Neuron (in vitro differentiated cells): ENCODE measurements around the gene TMEM231.
"Not testable (repeated sequence)": the region's sequence is repeated elsewhere in the genome, so short reads cannot be mapped to it uniquely, and the experiment has no call there.

Source experiments
- H2AFZ ChIP-seq: one replicate; pipeline ENCODE4 v1.6.1; 2013; ENCODE audit warnings: low read depth, mild to moderate bottlenecking, inconsistent platforms, low read length, moderate library complexity
- H3K27me3 ChIP-seq: one replicate; pipeline ENCODE4 v1.6.1; 2013; ENCODE audit warnings: low read length; ENCODE audit not compliant: insufficient read depth
- H3K36me3 ChIP-seq: one replicate; pipeline ENCODE4 v1.6.1; 2013; ENCODE audit warnings: low read length; ENCODE audit not compliant: insufficient read depth
- H3K4me1 ChIP-seq: one replicate; pipeline ENCODE4 v1.6.1; 2013; ENCODE audit warnings: low read length; ENCODE audit not compliant: insufficient read depth
- H3K4me3 ChIP-seq: 2 replicates; pipeline ENCODE4 v1.5.1; 2013; ENCODE audit warnings: mild to moderate bottlenecking, low read length, moderate library complexity
- H3K9me3 ChIP-seq: one replicate; pipeline ENCODE4 v1.6.1; 2013; ENCODE audit warnings: low read length

TMEM231 gene

DNA sequence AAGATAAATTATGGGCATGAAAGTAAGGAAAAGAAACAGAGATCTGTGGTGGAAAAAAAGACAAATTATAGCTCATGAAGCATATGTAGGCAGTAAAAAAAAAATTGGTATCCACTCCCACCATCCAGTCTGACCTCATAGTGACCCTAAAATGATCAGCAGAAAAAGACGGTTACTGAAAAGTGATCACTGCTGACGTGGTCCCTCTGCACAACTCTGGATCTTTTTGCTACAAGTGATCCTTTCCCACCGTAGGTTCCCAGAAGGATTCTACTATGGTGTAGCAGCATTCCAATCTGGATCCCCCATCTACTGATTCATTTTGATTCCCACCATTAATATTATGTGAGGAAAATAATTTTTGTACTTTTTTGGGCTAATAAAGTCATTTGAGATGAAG, 49.9 kb downstream of the TMEM231 start:
- Histone ChIP-seq H3K36me3 (no peaks in the 10 kb centered on the region), H3K4me3 (no peak overlapping the region), H3K9me3 (no peaks in the 10 kb centered on the region), H2AFZ (no peak overlapping the region), H3K4me1 (peaks cover 5% of the 10 kb centered on the region), H3K27me3 (no peaks in the 10 kb centered on the region)

DNA sequence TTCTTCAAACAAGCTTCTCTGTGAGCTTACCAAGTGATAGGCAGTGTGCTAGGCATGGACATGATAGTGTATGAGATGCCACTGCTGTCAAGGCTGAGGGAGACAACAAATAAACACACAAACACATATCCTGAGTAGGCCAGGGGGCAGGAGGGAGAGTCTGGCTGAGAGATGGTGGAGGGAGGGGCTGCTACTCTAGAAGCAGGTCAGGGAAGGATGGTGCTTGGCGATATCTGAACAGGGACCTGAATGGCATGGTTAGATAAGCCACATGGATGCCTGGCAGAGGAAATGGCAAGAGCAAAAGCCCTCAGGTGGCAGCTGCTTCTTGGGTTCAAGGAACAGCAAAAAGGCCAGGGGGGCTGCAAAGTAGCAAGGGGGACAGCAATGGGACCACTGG, 52.3 kb downstream of the TMEM231 start:
- Histone ChIP-seq H3K9me3 (no peaks in the 10 kb centered on the region), H3K4me1 (peaks cover 5% of the 10 kb centered on the region), H3K36me3 (no peaks in the 10 kb centered on the region), H2AFZ (no peak overlapping the region), H3K4me3 (no peak overlapping the region), H3K27me3 (no peaks in the 10 kb centered on the region)

DNA sequence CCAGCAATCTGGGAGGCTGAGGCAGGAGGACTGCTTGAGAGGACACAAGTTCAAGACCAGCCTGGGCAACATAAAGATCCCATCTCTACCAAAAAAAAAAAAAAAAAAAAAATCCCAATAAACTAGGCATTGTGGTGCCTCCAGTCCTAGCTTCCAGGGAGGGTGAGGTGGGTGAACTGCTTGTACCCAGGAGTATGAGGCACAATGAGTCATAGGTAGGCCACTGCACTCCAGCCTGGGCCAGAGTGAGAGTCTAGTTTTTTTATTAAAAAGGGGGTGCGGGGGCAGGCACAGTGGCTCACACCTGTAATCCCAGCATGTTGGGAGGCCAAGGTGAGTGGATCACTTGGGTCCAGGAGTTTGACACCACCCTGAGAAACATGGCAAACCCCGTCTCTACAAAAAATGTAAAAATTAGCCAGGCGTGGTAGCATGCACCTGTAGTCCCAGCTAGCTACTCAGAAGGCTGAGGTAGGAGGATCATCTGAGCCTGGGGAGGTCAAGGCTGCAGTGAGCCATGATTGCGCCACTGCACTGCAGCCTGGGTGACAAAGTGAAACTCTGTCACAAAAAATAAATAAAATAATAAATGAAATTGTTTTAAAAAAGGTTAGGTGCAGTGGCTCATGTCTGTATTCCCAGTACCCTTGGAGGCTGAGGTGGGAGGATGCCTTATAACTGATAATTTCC, 53.0 kb downstream of the TMEM231 start:
- peaks cover 5% of the 10 kb centered on the region for H3K4me1 ChIP-seq
- no peak overlapping the region for H3K4me3 ChIP-seq

DNA sequence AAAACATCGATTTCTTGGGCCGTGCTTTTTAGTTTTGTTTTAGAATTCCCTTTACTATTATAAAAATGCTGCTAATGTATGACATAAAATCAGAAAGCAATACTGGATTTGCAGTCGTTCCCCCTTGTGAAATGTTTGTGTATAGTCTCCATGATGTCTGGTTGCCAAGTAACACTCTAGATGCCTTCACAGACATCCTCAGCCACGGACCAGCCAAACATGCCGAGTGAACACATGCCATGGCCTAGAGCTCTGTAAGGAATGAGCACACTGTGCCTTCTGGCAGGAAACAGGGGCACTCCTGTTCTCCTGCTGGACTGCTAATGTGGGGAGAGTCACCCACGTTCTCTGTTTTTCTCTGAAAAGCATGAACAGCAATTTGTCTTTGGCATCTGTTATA, 54.2 kb downstream of the TMEM231 start:
- H3K36me3 ChIP-seq, H3K4me1 ChIP-seq, H3K27me3 ChIP-seq, H3K9me3 ChIP-seq, H3K4me3 ChIP-seq, H2AFZ ChIP-seq: not testable (repeated sequence)

More for the DNA sequence above, 53.0 kb downstream of the TMEM231 start:
- Histone ChIP-seq H3K36me3 (no peaks in the 10 kb centered on the region), H3K9me3 (no peaks in the 10 kb centered on the region), H2AFZ (no peak overlapping the region), H3K27me3 (no peaks in the 10 kb centered on the region)

DNA sequence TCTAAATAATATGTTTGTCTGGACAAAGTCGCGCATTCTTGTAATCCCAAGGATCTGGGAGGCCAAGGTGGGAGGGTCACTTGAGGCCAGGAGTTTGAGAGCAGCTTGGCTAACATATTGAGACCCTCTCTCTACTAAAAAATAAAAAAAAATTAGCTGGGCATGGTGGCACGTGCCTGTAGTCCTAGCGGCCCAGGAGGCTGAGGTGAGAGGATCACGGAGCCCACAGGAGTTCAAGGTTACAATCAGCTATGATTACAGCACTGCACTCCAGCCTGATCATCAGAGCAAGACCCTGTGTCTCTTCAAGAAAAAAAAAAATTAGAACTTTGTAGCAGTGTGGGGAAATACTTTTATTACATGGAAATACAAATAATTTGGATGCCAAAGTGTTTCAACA, 54.7 kb downstream of the TMEM231 start:
- Histone ChIP-seq H2AFZ (no peak overlapping the region), H3K9me3 (no peaks in the 10 kb centered on the region), H3K27me3 (no peaks in the 10 kb centered on the region), H3K4me3 (no peak overlapping the region), H3K4me1 (peaks cover 5% of the 10 kb centered on the region), H3K36me3 (no peaks in the 10 kb centered on the region)

DNA sequence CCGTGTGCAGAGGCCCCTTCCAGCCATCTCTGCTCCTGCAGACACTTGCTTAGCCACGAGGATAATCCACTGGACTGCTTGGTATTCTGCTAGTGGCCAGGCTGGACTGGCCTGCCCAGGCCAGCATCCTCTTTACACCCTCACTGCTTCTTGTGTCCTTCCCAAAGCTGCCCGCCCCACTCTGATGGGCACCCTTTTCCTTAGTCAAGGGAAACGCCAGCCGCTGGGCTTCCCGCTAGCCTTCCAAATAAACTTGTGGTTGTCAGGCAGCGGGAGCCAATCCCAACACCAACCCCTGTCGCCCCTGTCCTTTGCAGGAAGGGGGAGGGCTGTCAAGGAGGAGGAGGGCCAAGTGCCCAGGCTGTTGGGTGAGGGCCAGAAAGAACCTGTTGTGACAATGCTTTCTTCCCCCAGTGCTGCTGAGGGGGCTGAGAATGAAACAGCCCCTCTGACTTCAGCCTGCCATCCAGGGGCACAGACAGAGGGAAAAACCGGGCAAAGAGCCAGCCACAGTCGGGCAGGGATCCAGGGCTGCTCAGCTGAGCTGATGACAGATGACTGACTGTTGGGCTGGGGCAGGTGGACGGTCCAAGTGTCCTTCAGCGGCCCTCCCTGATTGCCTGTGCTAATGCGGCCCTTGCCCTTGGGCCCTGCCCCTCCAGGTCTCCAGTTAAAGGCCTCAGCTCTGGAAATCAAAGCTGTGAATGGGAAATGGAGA, 57.3 kb downstream of the TMEM231 start:
- H2AFZ ChIP-seq, H3K9me3 ChIP-seq, H3K4me3 ChIP-seq, H3K4me1 ChIP-seq, H3K36me3 ChIP-seq: not testable (repeated sequence)
- H3K27me3 ChIP-seq: peaks cover 18% of the 10 kb centered on the region

DNA sequence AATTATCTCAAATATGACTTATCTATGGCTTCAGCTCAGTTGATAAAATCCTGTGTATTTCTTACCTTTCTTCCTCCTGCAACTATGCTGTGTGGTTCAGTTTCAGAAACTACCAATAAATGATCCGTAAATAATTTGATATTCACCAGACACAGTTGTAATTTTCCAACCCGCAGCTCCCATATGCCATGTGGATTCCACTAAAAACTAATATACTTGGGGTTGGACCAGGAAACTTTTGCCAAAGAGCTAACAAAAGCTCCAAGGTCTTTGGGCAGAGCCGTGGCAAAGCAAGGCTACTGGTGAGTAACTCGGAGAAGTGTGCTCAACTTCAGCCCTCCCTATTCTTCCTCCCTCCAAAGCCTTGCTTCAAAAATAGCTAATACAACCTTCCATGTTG, 58.5 kb downstream of the TMEM231 start:
- no peaks in the 10 kb centered on the region for H3K9me3 ChIP-seq
- H3K27me3 ChIP-seq: peaks cover 18% of the 10 kb centered on the region
- H2AFZ ChIP-seq: no peak overlapping the region
- H3K4me1 ChIP-seq: peaks cover 9% of the 10 kb centered on the region
- no peaks in the 10 kb centered on the region for H3K36me3 ChIP-seq
- H3K4me3 ChIP-seq: no peak overlapping the region

DNA sequence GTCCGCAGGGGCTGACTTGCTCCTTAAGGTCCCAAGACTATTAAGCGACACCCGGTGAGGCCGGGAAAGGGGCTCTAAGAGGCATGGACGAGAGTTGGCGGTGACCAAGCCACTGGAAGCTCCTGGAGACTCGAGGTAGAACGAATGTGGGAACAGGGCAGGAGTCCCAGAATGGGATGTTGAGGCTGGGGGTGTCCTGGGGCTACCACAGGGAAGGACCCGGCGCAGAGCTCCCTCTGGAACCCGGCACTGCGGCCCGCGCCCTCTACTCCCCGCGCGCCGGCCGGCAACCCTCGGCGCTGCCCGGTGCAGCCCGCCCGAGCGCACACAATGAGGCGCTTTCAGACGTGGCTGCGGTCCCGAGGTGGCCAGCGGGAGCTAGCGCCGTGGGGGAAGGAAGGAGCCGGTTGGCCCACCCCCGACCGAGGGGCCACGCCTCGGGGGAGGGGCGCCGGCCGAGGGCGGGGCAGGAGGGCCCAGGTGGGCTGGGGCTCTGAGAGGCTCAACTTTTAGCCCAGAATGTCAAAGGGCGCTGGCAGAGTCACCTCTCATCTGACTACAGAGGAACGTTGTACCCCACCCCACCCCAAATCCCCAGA, 60.9 kb downstream of the TMEM231 start, which contains the start of gene CHST6:
CHST6 (minus strand) TSS at position 366 of the 599 bp plus-strand sequence. CDS start 15,613 bp downstream, outside the sequence.
- no peaks in the 10 kb centered on the region for H3K36me3 ChIP-seq
- H2AFZ ChIP-seq: peak within 1 kb of the TSS; percentile 60
- H3K4me1 ChIP-seq: peaks cover 4% of the 10 kb centered on the region
- peak within 1 kb of the TSS; percentile 31 for H3K4me3 ChIP-seq
- no peaks in the 10 kb centered on the region for H3K9me3 ChIP-seq
- peaks cover 18% of the 10 kb centered on the region for H3K27me3 ChIP-seq

DNA sequence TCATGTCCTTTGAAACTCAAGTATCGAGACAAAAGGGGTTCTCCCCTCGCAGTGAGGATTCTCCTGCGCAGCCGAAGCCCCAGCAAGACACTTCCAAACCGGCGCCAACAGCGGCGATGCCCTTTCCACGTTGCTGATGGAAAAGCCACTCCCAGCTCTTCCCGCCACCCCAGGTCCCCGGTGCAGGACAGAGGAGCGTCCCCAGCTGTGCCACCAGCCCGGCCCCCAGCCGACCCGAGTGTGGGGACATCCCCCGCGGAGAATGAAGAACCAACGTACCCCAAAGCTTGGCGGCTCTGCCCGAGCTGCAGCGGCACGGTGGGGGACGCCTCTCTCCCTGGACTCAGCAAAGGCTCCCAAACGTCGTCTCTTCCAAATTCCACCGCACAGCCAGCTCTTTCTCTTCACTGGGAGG, 61.4 kb downstream of the TMEM231 start:
- Histone ChIP-seq H2AFZ (peak overlapping the region; percentile 60), H3K27me3 (peaks cover 18% of the 10 kb centered on the region), H3K36me3 (no peaks in the 10 kb centered on the region), H3K4me3 (peak overlapping the region; percentile 31), H3K9me3 (no peaks in the 10 kb centered on the region), H3K4me1 (peaks cover 4% of the 10 kb centered on the region)

DNA sequence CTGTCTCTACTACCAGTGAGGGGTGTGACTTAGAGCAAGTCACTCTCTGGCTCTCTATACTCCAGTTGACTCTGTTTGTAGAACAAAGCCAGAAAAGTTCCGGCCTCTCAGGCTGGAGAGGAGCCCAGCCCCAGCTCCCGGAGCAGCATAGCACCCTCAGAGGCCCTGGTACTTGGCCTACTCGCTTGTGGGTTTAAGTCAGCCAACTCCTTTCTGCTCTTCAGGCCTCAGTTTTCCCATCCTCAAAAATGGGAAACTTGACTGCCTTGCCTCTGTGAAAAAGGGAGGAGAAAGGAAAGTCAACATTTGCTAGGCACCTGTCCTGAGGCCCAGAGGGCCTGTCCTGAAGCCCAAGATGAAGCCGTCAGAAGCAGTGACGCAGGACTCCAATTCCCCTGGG, 61.9 kb downstream of the TMEM231 start:
- Histone ChIP-seq H3K4me3 (peak overlapping the region; percentile 31), H3K9me3 (no peaks in the 10 kb centered on the region), H3K36me3 (no peaks in the 10 kb centered on the region), H3K4me1 (peaks cover 4% of the 10 kb centered on the region), H3K27me3 (peaks cover 18% of the 10 kb centered on the region), H2AFZ (no peak overlapping the region)

DNA sequence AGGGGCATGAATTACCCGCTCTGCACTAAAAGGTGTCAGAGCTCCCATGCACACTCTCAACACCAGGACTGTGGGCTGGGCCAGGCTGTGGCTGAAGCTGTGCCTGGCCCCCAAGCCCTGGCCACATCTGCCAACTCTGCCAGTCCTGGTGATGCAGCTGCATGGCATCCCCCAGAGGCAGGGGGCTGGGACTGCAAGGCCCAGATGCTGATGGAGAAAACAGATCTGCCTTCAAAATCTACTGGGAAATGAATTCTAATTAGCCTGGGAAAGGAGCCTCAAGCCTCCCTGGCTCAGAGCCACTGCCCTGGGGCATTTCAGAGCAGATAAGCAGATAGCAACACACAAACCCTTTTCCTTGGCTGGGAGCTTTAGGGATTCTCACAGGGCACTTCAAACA, 64.2 kb downstream of the TMEM231 start:
- H3K4me1 ChIP-seq: peaks cover 4% of the 10 kb centered on the region
- H3K27me3 ChIP-seq: peaks cover 18% of the 10 kb centered on the region
- no peaks in the 10 kb centered on the region for H3K9me3 ChIP-seq
- no peaks in the 10 kb centered on the region for H3K36me3 ChIP-seq
- H3K4me3 ChIP-seq: no peak overlapping the region
- no peak overlapping the region for H2AFZ ChIP-seq

DNA sequence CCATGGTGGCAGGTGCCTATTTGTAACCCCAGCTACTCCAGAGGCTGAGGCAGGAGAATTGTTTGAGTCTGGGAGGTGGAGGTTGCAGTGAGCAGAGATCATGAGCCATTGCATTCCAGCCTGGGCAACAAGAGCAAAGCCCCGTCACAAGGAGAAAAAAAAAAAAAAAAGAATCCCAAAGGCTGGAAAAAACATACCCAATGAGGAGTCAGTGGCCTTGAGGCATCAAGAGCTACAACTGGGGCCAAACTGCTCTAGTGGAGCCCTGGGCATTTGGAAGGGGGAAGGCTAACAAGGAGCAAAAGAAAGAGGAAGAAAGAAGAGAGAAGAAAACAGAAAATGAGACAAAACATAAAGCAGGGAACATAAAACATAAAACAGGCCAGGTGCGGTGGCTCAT, 67.7 kb downstream of the TMEM231 start:
- Histone ChIP-seq H3K4me3 (no peak overlapping the region), H2AFZ (no peak overlapping the region), H3K9me3 (no peaks in the 10 kb centered on the region), H3K4me1 (no peaks in the 10 kb centered on the region), H3K36me3 (no peaks in the 10 kb centered on the region), H3K27me3 (no peaks in the 10 kb centered on the region)
